GM12874 (cell line): ENCODE results near the gene ICAM4.

Experiments
- TF ChIP-seq, protein P1 (sequence below): IDR thresholded peaks from 2 replicates; pipeline ENCODE4 v1.5.1; 2011; ENCODE audit warnings: low read depth, mild to moderate bottlenecking, control low read depth, low read length, moderate library complexity; ENCODE audit not compliant: insufficient read depth

The ICAM4 gene

DNA sequence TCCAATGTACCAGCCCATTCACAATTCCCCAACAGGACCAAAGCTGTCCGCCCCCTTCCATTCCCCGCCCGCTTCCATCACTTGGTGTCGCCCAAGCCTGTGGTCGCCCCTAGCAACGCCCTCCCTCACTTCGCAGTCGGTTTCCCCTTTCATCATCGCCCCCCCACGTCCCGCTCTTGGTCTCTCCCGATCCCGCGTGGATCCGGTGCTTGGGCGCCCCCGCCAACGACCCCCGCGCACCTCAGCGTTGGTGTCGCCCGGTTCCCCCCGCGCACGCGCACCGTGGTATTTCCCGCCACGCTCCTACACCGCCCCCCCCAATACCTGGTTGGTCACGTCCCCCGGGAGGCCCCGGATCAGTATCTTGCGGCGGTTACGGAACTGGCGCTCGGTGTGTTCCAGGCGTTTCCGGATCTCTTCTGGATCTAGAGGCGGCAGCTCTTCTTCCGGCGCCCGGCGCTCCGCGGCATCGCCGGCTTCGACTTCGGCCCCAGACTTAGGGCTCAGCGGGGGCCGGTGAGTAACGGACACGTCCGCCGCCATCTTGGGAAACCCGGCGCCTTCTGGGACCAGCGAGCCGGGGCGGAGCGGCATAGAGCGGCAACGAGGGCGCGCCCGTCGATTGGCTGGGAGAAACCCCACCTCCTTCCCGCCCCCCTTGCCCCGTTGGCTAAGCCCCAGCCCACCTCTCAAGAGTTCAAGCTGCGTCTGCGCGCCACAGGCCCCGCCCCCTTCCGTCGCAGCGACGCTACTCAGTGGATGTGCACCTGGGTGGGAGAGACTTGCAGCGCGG, 46.4 kb downstream of the ICAM4 start, which contains the start of gene RAVER1:
Gene RAVER1, minus strand, starts transcription at position 565 of the 793 bp plus-strand sequence. Its CDS starts 22 bp downstream, at position 543.
- TF ChIP-seq, protein P1, sequence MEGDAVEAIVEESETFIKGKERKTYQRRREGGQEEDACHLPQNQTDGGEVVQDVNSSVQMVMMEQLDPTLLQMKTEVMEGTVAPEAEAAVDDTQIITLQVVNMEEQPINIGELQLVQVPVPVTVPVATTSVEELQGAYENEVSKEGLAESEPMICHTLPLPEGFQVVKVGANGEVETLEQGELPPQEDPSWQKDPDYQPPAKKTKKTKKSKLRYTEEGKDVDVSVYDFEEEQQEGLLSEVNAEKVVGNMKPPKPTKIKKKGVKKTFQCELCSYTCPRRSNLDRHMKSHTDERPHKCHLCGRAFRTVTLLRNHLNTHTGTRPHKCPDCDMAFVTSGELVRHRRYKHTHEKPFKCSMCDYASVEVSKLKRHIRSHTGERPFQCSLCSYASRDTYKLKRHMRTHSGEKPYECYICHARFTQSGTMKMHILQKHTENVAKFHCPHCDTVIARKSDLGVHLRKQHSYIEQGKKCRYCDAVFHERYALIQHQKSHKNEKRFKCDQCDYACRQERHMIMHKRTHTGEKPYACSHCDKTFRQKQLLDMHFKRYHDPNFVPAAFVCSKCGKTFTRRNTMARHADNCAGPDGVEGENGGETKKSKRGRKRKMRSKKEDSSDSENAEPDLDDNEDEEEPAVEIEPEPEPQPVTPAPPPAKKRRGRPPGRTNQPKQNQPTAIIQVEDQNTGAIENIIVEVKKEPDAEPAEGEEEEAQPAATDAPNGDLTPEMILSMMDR: no peak

DNA sequence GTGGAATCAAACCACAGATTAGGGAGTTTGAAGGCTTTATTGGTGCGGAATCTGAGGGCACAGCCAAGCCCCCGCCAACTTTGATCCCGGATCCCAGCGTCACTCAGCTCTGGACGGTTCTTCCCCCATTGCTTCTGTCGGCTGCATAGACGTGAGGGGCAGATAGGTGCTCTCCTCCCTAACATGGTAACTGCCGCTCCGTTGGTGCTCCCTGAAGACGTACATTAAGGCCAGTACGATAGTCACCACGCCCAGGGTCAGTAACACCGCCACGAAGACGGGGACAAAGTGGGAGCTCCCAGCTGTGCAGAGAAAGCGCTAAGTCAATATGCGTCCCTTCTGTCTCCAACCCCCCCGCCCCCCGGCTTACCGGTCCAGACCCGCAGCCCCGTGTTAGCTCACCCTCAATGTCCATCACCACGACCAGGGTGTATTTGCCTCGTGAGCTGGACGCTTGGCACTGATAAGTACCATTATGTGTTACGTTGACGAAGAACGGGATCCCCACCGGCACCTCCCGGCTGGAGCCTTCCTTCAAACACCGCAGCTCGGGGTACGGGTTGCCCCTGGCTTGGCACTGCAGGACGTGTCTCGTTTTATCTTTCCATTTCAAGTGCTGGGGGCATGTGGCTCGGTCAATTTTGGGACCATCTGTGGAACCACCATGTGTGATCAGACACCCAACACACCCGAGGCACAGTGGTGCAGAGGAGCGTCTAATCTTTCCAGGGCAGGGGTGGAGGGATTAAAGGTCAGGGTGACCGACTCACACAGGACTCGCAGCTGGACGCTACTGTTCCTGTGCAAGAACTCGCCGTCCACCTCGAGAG, 47.2 kb downstream of the ICAM4 start:
- TF ChIP-seq, protein P1: no peak

DNA sequence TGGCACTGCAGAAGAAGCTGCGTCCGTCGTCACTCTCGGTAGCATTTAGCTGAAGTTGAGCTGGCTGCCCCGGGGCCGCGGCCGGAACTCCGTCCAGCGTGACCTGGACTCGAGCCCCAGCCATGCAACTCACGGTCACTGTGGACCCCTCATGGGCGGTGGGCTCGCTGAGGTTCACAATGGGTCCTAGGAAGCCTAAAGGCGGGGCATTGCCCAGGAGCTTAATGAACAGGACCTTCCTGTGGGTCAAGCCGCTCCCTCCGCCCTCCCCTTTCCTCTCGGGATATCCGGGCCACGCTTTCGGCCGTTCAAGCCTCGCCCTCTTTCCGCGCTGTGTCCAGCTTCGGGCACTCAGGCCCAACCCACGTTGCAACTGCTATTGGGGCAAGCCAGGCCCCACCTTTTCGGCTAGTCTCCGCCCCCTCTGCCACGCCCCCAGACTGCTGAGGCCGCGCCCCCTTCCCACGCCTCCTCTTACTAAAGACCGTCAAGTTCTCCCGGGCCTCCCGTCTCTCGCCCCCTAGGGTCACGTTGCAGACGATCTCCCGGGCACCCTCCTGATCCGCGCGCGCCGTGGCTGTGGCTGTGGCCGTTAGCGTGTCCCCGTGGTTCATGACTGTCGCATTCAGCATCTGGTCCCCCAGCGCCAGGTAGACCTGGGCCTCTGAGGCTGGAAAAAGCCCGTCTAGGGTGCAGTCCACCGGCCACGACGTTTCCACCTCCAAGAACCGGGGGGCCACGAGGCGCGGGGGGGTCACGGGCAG, 48.0 kb downstream of the ICAM4 start:
- TF ChIP-seq, protein P1: no peak

- TF ChIP-seq, protein P1: no peak
Observed at GRCh38 chr19:10335352-10335985, 48.7 kb downstream of the ICAM4 start.
